GM18870 (cell line): ENCODE results near the gene OR10S1.
"Not testable (repeated sequence)": the region's sequence is repeated elsewhere in the genome, so short reads cannot be mapped to it uniquely, and the experiment has no call there.

Source experiments
- ATAC-seq: cut with Tn5 transposase; IDR thresholded peaks from one replicate; pipeline ENCODE4 v1.9.1; 2021; ENCODE audit warnings: moderate library complexity; ENCODE audit not compliant: unreplicated experiment

OR10S1 gene, protein sequence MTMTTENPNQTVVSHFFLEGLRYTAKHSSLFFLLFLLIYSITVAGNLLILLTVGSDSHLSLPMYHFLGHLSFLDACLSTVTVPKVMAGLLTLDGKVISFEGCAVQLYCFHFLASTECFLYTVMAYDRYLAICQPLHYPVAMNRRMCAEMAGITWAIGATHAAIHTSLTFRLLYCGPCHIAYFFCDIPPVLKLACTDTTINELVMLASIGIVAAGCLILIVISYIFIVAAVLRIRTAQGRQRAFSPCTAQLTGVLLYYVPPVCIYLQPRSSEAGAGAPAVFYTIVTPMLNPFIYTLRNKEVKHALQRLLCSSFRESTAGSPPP

DNA sequence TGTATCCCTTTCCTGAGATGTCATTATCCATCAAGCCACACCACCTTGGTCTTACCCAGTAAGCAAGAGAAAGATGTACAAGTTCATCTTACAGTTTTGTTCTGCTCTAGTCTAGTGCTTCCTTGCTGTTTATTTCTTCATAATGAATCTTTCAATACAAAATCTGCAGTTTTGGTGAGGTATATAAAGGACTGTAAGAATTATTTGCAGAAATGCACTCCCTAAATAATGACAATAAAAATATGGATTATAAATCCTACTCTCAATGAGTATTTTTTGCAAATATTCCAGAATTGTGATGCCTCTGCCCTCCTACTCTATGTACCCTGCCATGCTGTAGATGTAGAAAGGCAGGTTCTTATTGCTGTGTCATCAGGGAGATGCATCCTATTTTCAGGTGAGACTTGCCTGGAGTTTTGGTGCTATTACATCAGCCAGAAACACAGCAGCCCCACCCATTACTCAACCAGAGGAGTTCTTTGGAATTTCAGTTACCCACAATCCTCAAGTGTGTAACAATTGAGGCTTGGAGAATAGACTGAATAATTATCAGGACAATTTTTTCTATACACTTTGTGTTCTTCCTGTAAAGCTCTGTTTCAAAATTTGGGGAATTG is at the start of gene OR10S1:
OR10S1 (minus strand) TSS at position 51 of the 617 bp plus-strand sequence. CDS start 117 bp downstream, outside the sequence.
- no peak for ATAC-seq

DNA sequence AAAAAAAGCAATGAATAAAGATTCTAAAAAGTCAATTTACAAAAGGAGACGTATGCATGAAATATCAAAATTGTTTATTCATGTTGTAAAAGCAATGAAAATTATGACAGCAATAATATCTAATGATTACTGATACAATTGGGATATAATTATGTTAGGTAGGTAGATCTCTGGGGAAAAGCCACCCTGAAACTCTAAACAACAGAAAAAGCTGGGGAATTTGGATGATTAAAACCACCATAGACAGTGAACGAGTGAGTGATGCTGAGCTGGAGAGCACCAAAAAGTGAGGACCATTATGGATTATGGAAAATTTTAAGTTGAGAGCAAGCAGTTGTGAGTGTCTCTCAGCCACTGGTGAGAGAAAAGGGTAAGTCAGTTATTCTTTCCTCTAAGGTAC is 48.9 kb upstream of the OR10S1 start, which contains the start of gene OR10G8:
OR10G8 (plus strand) TSS at position 301 of the 400 bp plus-strand sequence. CDS start 2,825 bp downstream, outside the sequence.
- no peak for ATAC-seq

DNA sequence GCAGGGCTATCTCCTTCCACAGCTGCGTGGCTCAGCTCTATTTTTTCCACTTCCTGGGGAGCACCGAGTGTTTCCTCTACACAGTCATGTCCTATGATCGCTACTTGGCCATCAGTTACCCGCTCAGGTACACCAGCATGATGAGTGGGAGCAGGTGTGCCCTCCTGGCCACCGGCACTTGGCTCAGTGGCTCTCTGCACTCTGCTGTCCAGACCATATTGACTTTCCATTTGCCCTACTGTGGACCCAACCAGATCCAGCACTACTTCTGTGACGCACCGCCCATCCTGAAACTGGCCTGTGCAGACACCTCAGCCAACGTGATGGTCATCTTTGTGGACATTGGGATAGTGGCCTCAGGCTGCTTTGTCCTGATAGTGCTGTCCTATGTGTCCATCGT is 38.3 kb upstream of the OR10S1 start:
- not testable (repeated sequence) for ATAC-seq

DNA sequence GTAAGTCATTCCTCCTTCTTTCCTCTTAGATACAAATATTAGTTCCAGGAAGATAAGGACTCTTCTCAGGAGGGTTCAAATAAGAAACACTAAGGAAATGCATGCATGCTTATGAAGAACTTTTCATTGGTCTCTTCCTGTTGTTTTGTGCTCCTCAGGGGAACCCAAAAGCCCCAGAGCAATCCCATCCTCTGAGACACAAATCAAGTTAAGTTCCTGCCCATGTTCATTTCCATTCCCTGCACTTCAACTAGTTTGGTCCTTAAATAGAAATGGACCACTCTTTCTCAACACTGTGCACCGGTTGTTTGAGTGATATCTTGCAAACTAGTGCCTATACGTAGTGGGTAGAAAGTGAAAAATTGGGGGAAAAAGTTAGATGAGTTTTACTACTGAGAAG is 35.1 kb upstream of the OR10S1 start, which contains the start of gene OR10G4:
OR10G4 (plus strand) TSS at position 301 of the 400 bp plus-strand sequence. CDS start 2,578 bp downstream, outside the sequence.
- no peak for ATAC-seq

DNA sequence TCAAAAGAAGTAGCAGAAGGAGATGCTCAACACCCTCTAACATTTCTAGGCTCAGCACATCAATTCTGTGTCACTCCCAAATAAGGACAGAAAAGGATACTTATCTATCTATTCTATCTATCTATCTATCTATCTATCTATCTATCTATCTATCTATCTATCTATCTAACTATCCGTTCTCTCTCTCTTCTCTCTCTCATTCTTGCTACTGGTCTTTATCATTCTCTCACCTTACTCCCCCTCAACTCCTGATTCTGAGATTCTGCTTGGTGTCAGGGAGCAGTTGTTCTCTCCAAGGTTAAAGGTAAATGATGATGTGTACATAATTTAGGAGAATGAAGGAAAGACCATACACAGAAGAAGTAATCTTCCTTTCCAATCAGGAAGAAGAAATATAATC is 17.5 kb upstream of the OR10S1 start, which contains the start of gene OR10G6:
OR10G6 (minus strand) TSS at position 43 of the 400 bp plus-strand sequence; CDS start at position 43, 0 bp downstream.
- no peak for ATAC-seq

DNA sequence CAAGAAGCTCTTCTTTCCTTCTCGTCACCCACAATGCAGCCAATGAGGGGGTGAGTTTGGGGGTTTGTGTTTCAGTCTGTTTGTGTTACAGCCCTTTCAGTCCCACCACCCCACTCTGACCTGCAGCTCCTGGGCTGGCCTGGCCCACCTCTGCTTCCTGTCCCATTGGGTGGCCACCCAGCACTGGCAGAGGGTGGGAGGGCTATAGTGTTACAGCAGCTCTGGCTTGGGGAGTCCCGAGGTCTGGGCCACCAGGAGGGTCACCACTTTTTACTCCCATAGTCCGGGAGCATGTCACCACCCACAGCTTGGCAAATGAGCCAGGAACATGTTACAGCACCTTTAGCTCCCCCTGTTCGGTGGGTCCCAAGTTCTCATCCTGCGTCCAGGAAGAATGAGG is 1.7 kb upstream of the OR10S1 start:
- no peak for ATAC-seq

DNA sequence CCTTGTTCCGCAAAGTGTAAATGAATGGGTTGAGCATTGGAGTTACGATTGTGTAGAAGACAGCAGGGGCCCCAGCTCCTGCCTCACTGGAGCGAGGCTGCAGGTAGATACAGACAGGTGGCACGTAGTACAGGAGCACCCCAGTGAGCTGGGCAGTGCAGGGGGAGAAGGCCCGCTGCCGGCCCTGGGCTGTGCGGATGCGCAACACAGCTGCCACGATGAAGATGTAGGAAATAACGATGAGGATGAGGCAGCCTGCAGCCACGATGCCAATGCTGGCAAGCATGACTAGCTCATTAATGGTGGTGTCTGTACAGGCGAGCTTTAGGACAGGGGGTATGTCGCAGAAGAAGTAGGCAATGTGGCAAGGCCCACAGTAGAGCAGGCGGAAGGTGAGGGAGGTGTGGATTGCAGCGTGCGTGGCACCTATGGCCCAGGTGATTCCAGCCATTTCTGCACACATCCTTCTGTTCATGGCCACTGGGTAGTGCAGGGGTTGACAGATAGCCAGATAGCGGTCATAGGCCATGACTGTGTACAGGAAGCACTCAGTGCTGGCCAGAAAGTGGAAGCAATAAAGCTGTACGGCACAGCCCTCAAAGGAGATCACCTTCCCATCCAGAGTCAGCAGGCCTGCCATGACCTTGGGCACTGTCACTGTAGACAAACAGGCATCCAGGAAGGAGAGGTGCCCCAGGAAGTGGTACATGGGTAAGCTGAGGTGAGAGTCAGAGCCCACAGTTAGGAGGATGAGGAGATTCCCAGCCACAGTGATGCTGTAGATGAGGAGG is 616 bp downstream of the OR10S1 start:
- no peak for ATAC-seq

DNA sequence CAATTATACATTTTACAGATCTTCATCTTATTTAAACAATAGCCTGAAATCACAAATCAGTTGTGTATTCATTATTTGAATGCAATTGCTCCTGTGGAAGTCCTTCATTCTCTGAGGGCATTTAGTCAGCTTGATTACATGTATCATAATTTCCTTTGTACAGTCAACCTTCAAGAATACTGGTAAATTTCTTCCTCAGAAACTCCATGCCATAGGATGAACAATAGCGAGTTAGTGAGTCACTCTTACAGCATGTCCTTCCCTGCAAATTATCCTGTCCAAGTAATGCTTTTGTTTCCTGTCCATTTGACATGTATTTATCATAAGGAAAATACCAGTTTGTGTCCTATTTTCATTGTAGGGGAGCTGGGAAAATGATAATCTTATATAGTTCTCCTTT is 3.8 kb downstream of the OR10S1 start:
- ATAC-seq = no peak

DNA sequence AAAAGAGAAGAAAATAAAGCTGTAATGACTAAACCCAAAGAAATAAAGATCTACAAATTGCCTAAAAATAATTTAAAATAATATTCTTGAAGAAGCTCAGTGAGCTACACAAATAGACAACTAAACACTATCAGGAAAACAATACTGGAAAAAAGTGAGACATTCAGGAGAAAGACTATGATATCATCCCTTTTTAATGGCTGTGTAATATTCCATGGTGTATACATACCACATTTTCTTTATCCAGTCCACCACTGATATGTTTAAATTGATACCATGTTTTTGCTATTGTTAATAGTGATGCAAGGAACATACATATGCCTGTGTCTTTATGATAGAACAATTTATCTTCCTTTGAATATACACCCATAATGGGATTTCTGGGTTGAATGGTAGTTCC is 20.8 kb downstream of the OR10S1 start:
- ATAC-seq = no peak

DNA sequence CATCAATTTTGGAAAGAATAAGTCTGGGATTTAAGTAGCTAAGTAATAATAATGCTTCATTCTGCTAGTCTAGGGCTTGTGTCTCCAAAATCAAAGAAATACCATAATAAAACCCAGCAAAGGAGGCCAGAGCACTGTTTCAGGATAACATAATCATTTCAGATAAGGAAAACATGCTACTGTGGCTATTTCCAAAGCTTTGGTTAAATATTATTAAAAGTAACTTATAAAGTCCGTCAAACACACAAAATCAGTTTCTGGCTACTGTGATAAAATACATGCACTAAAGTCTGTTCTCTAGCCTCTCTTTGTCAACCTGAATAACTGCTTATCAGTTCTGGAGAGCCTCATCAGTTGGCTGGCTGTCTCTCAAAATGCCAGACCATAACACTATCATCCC is 32.4 kb downstream of the OR10S1 start:
- ATAC-seq = no peak

DNA sequence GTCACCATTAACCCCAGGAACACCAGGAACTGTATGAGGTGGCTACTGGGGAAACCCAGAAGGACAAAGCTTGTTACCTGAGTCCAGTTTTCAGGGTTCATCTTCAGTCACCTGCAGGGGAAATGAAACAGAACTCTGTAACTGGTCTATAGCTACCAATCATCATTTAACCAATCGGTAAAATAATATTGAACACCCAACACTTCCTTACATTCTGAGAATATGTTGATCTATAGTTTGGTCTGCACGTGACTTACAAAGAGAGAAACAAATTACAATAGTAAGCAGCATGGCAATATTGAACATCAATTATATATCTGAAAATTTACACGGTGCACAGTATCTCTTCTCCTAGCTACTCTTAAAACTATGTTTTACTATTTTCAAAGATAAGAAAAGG is 33.8 kb downstream of the OR10S1 start, which contains the start of gene OR6T1:
OR6T1 (minus strand) TSS at position 101 of the 400 bp plus-strand sequence; CDS start at position 101, 0 bp downstream.
- no peak for ATAC-seq

DNA sequence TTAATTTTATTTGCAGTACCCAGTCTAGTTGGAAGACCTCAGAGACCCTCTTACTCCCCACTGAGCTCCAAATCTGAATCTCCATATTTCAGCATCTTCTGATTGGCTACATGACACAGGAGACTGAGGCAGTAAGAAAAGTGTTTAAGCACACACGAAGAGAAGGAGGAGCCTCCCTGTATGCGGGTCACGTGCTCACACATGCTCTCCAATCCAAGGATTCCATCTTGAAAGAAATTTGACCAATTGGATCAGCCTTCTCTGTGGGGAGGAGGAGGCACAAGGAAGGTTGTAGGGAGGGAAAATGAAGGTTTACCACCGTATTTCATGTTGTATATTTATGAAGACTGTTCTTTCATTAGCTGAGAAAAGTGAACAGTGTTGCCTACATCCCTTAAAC is 35.2 kb downstream of the OR10S1 start:
- no peak for ATAC-seq

DNA sequence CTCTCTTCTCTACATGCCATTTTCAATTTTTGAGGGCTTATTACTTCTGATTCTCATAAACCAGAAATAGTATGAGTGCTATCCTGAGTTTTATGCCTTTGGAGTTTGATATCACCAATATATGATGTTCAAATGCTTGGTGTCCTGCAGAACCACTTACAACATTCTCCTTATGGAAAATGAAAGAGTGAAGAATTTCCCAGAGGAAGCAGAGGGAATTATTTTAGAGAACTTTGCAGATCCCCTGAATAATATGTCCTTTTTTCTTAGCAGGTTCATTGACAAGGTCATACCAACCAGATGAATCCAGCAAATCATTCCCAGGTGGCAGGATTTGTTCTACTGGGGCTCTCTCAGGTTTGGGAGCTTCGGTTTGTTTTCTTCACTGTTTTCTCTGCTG is 38.3 kb downstream of the OR10S1 start, which contains the start of gene OR4D5:
OR4D5 (plus strand) TSS at position 301 of the 400 bp plus-strand sequence; CDS start at position 301, 0 bp downstream.
- ATAC-seq = no peak
